ENCODE data around the gene OCLN.
"Not testable (repeated sequence)": the region's sequence is repeated elsewhere in the genome, so short reads cannot be mapped to it uniquely, and the experiment has no call there.

The OCLN gene

GRCh38 chr5:69462170-69462569, 30.4 kb upstream of the OCLN start:
- TF ChIP-seq CTCF (conservative IDR thresholded peaks at IDR 0.05) (no peak), ZFX (IDR thresholded peaks at IDR 0.05) (no peak)

GRCh38 chr5:69466375-69466774, 26.2 kb upstream of the OCLN start:
- H3K27ac ChIP-seq = not testable (repeated sequence)

More at GRCh38 chr5:69462170-69462569, 30.4 kb upstream of the OCLN start:
- no peak overlapping the region for H3K27ac ChIP-seq

GRCh38 chr5:69467442-69468225, 25.0 kb upstream of the OCLN start:
- TF ChIP-seq CTCF (conservative IDR thresholded peaks at IDR 0.05) (no peak), ZFX (IDR thresholded peaks at IDR 0.05) (no peak)
- H3K27ac ChIP-seq = no peak overlapping the region

GRCh38 chr5:69468631-69469030, 24.0 kb upstream of the OCLN start:
- TF ChIP-seq ZFX (IDR thresholded peaks at IDR 0.05) = no peak
- no peak for TF ChIP-seq CTCF (conservative IDR thresholded peaks at IDR 0.05)
- H3K27ac ChIP-seq = no peak overlapping the region

- H3K27ac ChIP-seq = not testable (repeated sequence)
Observed at GRCh38 chr5:69471516-69471915, 21.1 kb upstream of the OCLN start.

- not testable (repeated sequence) for H3K27ac ChIP-seq
Observed at GRCh38 chr5:69472535-69473143, 20.0 kb upstream of the OCLN start.

GRCh38 chr5:69477170-69477569, 15.4 kb upstream of the OCLN start:
- no peak for TF ChIP-seq ZFX (IDR thresholded peaks at IDR 0.05)
- no peak for TF ChIP-seq CTCF (conservative IDR thresholded peaks at IDR 0.05)
- no peak overlapping the region for H3K27ac ChIP-seq

- not testable (repeated sequence) for H3K27ac ChIP-seq
Observed at GRCh38 chr5:69478296-69478695, 14.3 kb upstream of the OCLN start.

GRCh38 chr5:69484891-69485290, 7.7 kb upstream of the OCLN start:
- no peak overlapping the region for H3K27ac ChIP-seq
- TF ChIP-seq ZFX (IDR thresholded peaks at IDR 0.05) (no peak), CTCF (conservative IDR thresholded peaks at IDR 0.05) (no peak)
